CD4-positive, CD25-positive, alpha-beta regulatory T cell (primary cell): Measurements from ENCODE around the gene BTBD16. TPM values are rescaled to one million over a fixed set of nuclear protein-coding genes. Genes with fewer than 3 reads are reported as not detected.
A peak's percentile ranks its signal among the peaks of the same experiment; 100 is the strongest.

Experiments
- ATAC-seq, 2 donors: fragments of 150-1000 bp; cut with Tn5 transposase; one replicate each; pipeline ENCODE4 v1.10.0; 2021; ENCODE audit warnings: low read depth in 2 of 2, moderate number of reproducible peaks in 2 of 2, moderate library complexity in 1 of 2
- DNase-seq, 3 donors: peaks; one replicate each; pipeline versions ENCODE4 v3.0.0 to v3.0.0-alpha.2; 2012 to 2022; ENCODE audit warnings: mixed read lengths in 1 of 3
- H3K27ac ChIP-seq: one replicate; pipeline ENCODE4 v1.7.0; 2013; ENCODE audit warnings: mild to moderate bottlenecking, low read length; ENCODE audit not compliant: insufficient read depth, poor library complexity, severe bottlenecking
- H3K27me3 ChIP-seq: one replicate; pipeline ENCODE4 v1.7.0; 2013; ENCODE audit warnings: low read length; ENCODE audit not compliant: control insufficient read depth, insufficient read depth
- H3K36me3 ChIP-seq: one replicate; pipeline ENCODE4 v1.7.0; 2013; ENCODE audit warnings: mild to moderate bottlenecking, low read length, moderate library complexity; ENCODE audit not compliant: control insufficient read depth, insufficient read depth
- H3K4me1 ChIP-seq: 2 replicates; pipeline ENCODE4 v1.7.0; 2013; ENCODE audit warnings: mild to moderate bottlenecking, low read length; ENCODE audit not compliant: insufficient read depth, control insufficient read depth, poor library complexity, severe bottlenecking
- H3K4me3 ChIP-seq: one replicate; pipeline ENCODE4 v1.7.0; 2013; ENCODE audit warnings: low read depth, mild to moderate bottlenecking, low read length, moderate library complexity
- H3K9me3 ChIP-seq, 2 experiments: 1 replicate in 1 of 2; 2 replicates in 1 of 2; pipeline ENCODE4 v1.7.0; 2013; ENCODE audit warnings: low read length in 2 of 2, mild to moderate bottlenecking in 1 of 2, moderate library complexity in 1 of 2; ENCODE audit not compliant: control insufficient read depth in 2 of 2
- H3K27ac Mint-ChIP-seq, 3 donors: one replicate each; pipeline ENCODE4 v1.8.0; 2020 to 2022; ENCODE audit warnings: mild to moderate bottlenecking in 3 of 3, mixed read lengths in 3 of 3, moderate library complexity in 2 of 3
- H3K27me3 Mint-ChIP-seq: one replicate; pipeline ENCODE4 v1.8.0; 2022; ENCODE audit warnings: mild to moderate bottlenecking, mixed read lengths
- H3K36me3 Mint-ChIP-seq: one replicate; pipeline ENCODE4 v1.8.0; 2020; ENCODE audit warnings: mixed read lengths
- H3K4me1 Mint-ChIP-seq, 4 donors: one replicate each; pipeline ENCODE4 v1.8.0; 2020 to 2022; ENCODE audit warnings: mixed read lengths in 4 of 4, mild to moderate bottlenecking in 1 of 4
- H3K4me3 Mint-ChIP-seq, 4 donors: one replicate each; pipeline ENCODE4 v1.8.0; 2020 to 2022; ENCODE audit warnings: mild to moderate bottlenecking in 4 of 4, mixed read lengths in 4 of 4, moderate library complexity in 3 of 4
- H3K9me3 Mint-ChIP-seq, 7 donors: one replicate each; pipeline ENCODE4 v1.8.0; 2020 to 2022; ENCODE audit warnings: mixed read lengths in 7 of 7, mild to moderate bottlenecking in 3 of 7, moderate library complexity in 2 of 7
- polyA plus RNA-seq, 4 donors: library from polyadenylated mRNA; unstranded; fragments of 300-500 nt; fragmentation: Illumina TruSeq; gene quantifications; one replicate each; pipeline ENCODE4 v1.2.3, GENCODE V29; 2021
- total RNA-seq: library from RNA; stranded (reverse); gene quantifications from one replicate; pipeline ENCODE4 v1.2.3, GENCODE V29; 2022

Gene BTBD16
- total and polyA plus RNA-seq, 5 donors from 2014 or later = 0.12 to 0.15 TPM; not detected in 3

GRCh38 chr10:122299423-122300075, 28.5 kb downstream of the BTBD16 start:
- Mint-ChIP-seq H3K36me3 (no peaks in the 10 kb centered on the region), H3K27ac (peak overlapping the region in 1 of 3 donors; percentile 79), H3K4me3 (peak overlapping the region in 1 of 4 donors; percentile 3), H3K9me3 (peaks cover 0 to 2% (median 0%) of the 10 kb centered on the region in 7 donors), H3K27me3 (peaks cover 21% of the 10 kb centered on the region), H3K4me1 (peaks cover 0 to 21% (median 1%) of the 10 kb centered on the region in 4 donors)
- no peak for ATAC-seq
- H3K4me3 ChIP-seq = no peak overlapping the region
- peaks cover 15% of the 10 kb centered on the region for H3K4me1 ChIP-seq
- no peaks in the 10 kb centered on the region for H3K9me3 ChIP-seq
- no peak for DNase-seq
- H3K36me3 ChIP-seq = no peaks in the 10 kb centered on the region
- H3K27me3 ChIP-seq = no peaks in the 10 kb centered on the region
- H3K27ac ChIP-seq = no peak overlapping the region

DNA sequence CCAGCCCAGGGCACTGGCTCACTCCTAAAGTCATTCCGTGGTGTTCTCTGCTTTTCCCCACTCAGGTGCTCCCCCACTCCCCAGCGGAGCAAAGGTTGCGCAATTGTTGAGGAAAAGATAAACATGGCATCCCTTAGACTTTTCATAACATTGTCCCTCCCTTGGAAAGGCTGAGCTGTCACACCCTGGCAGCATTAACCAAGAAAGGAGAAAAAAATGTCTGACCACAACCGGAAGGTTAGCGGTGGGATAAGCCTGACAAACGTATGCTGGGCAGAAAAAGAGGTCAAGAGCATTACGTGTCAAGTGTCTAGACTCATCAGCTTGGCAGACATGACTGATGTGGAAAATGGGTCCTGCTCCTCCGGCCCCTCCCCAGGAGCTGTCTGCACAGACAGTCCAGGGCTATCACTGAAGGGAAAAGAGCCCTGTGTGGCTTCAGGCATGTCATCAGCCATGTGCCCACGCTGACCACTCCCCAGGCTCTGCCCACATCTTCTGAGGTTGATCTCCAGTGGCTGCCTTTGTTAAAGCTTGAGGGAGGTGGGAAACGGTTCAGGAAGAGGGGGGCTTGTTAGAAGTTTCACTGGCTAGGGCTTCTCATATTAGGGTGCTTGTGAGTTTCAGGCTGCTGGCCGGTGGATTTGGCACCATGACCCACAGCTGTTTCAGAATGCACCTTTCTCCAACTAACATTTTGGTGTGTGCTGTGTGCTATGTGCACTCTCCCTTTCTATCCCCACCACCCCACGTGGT, 30.1 kb downstream of the BTBD16 start:
- no peak for DNase-seq
- H3K4me3 Mint-ChIP-seq = no peak overlapping the region
- no peak for ATAC-seq

DNA sequence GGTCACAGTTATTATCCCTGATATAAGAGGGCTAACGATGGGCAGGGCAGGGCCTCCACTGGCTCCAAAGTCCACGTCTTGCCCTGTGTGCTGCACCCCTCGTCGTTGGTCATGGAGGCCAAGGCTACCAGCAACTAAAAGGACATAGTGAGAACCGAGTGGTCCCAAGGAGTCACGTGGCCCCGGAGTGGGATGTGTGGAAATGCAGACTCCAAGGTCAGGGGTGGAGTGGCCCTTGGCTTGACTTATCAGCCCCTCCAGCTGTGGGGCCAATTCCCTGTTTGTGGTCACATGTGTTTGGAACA, 30.7 kb downstream of the BTBD16 start:
- Histone ChIP-seq H3K27ac (no peak overlapping the region), H3K4me1 (peaks cover 7% of the 10 kb centered on the region), H3K4me3 (no peak overlapping the region), H3K36me3 (no peaks in the 10 kb centered on the region), H3K27me3 (no peaks in the 10 kb centered on the region), H3K9me3 (no peaks in the 10 kb centered on the region)
- peaks cover 0 to 9% (median 1%) of the 10 kb centered on the region in 4 donors for H3K4me1 Mint-ChIP-seq
- no peaks in the 10 kb centered on the region for H3K36me3 Mint-ChIP-seq
- H3K9me3 Mint-ChIP-seq = peaks cover 0 to 9% (median 2%) of the 10 kb centered on the region in 7 donors
- DNase-seq (no peak), ATAC-seq (no peak)
- no peak overlapping the region for H3K4me3 Mint-ChIP-seq
- no peak overlapping the region for H3K27ac Mint-ChIP-seq
- peaks cover 27% of the 10 kb centered on the region for H3K27me3 Mint-ChIP-seq

More for the DNA sequence above, 30.1 kb downstream of the BTBD16 start:
- H3K4me1 ChIP-seq = peaks cover 7% of the 10 kb centered on the region
- H3K36me3 ChIP-seq = no peaks in the 10 kb centered on the region
- no peaks in the 10 kb centered on the region for H3K9me3 ChIP-seq
- H3K27me3 ChIP-seq = no peaks in the 10 kb centered on the region
- H3K27me3 Mint-ChIP-seq = peaks cover 27% of the 10 kb centered on the region
- H3K4me3 ChIP-seq = no peak overlapping the region
- H3K27ac ChIP-seq = no peak overlapping the region
- no peak overlapping the region for H3K27ac Mint-ChIP-seq
- H3K36me3 Mint-ChIP-seq = no peaks in the 10 kb centered on the region
- peaks cover 0 to 9% (median 2%) of the 10 kb centered on the region in 7 donors for H3K9me3 Mint-ChIP-seq
- peaks cover 0 to 9% (median 1%) of the 10 kb centered on the region in 4 donors for H3K4me1 Mint-ChIP-seq

- Histone ChIP-seq H3K27ac (no peak overlapping the region), H3K4me3 (no peak overlapping the region), H3K4me1 (peaks cover 7% of the 10 kb centered on the region), H3K9me3 (no peaks in the 10 kb centered on the region), H3K36me3 (no peaks in the 10 kb centered on the region), H3K27me3 (no peaks in the 10 kb centered on the region)
- DNase-seq (no peak), ATAC-seq (no peak)
- Mint-ChIP-seq H3K4me1 (peaks cover 0 to 9% (median 1%) of the 10 kb centered on the region in 4 donors), H3K27ac (no peak overlapping the region), H3K4me3 (no peak overlapping the region), H3K27me3 (peaks cover 27% of the 10 kb centered on the region), H3K36me3 (no peaks in the 10 kb centered on the region), H3K9me3 (peaks cover 0 to 9% (median 2%) of the 10 kb centered on the region in 7 donors)
Measured at GRCh38 chr10:122302315-122302714, 31.2 kb downstream of the BTBD16 start.

GRCh38 chr10:122303271-122304053, 32.4 kb downstream of the BTBD16 start:
- Histone ChIP-seq H3K27ac (no peak overlapping the region), H3K4me3 (no peak overlapping the region), H3K4me1 (peaks cover 6% of the 10 kb centered on the region), H3K9me3 (no peaks in the 10 kb centered on the region), H3K27me3 (no peaks in the 10 kb centered on the region), H3K36me3 (no peaks in the 10 kb centered on the region)
- no peak for DNase-seq
- peaks cover 0 to 8% (median 1%) of the 10 kb centered on the region in 4 donors for H3K4me1 Mint-ChIP-seq
- H3K36me3 Mint-ChIP-seq = no peaks in the 10 kb centered on the region
- no peak overlapping the region for H3K27ac Mint-ChIP-seq
- H3K27me3 Mint-ChIP-seq = peaks cover 26% of the 10 kb centered on the region
- no peak for ATAC-seq
- H3K4me3 Mint-ChIP-seq = no peak overlapping the region
- peaks cover 0 to 9% (median 2%) of the 10 kb centered on the region in 7 donors for H3K9me3 Mint-ChIP-seq

DNA sequence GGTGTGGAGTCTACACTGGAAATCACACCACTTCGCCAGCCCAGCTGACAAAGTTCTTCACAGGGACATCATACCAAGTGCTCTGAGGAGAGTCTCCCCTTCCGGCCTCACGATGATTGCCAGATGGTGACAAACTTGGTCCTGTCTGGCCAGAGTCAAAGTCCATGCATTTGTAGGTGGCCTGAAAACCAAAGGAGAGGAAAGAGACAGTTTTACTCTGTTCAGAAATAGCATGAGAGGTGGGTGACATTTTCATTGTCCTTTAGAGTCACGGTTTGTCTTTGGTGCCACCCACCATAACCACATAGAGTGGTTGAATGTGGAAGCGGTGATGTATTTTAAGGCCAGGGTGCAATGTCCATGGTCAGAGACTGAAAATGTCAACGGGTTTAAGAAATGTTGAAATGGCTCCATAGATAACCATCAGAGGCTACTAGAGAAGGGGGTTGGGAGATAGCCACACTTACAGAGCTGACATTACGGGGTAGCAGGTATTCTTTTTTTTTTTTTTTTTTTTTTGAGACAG, 33.0 kb downstream of the BTBD16 start:
- Histone ChIP-seq H3K9me3 (no peaks in the 10 kb centered on the region), H3K4me1 (no peaks in the 10 kb centered on the region), H3K27me3 (no peaks in the 10 kb centered on the region), H3K27ac (no peak overlapping the region), H3K4me3 (no peak overlapping the region), H3K36me3 (no peaks in the 10 kb centered on the region)
- Mint-ChIP-seq H3K4me1 (peaks cover 0 to 3% (median 0%) of the 10 kb centered on the region in 4 donors), H3K4me3 (no peak overlapping the region), H3K27me3 (peaks cover 23% of the 10 kb centered on the region), H3K27ac (no peak overlapping the region), H3K36me3 (no peaks in the 10 kb centered on the region), H3K9me3 (peaks cover 0 to 9% (median 3%) of the 10 kb centered on the region in 7 donors)
- ATAC-seq (no peak), DNase-seq (no peak)

DNA sequence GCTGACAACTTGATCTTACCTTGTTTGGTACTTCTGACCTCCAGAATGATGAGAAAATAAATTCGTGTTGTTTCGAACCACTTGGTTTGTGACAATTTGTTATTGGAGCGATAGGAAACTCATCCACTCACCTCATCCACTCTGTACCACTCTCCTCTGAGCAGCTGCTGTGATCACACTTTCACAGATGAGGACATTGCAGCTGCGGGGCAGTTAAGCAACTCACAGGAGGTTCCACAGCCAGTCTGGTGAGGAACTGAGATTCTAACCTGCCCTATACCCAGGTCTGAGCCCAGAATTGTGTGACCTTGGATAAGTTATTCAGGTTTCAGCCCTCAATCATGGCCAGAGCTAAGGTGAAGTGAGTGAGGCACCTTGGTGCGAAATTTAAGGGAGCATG, 35.2 kb downstream of the BTBD16 start:
- H3K9me3 ChIP-seq = no peaks in the 10 kb centered on the region
- Mint-ChIP-seq H3K4me1 (no peaks in the 10 kb centered on the region), H3K9me3 (peaks cover 0 to 9% (median 3%) of the 10 kb centered on the region in 7 donors), H3K4me3 (no peak overlapping the region), H3K27ac (no peak overlapping the region), H3K27me3 (peaks cover 13% of the 10 kb centered on the region), H3K36me3 (no peaks in the 10 kb centered on the region)
- no peaks in the 10 kb centered on the region for H3K36me3 ChIP-seq
- no peak for ATAC-seq
- H3K4me1 ChIP-seq = no peaks in the 10 kb centered on the region
- no peak overlapping the region for H3K4me3 ChIP-seq
- no peak overlapping the region for H3K27ac ChIP-seq
- DNase-seq = no peak
- no peaks in the 10 kb centered on the region for H3K27me3 ChIP-seq
